A549 (cell line): ENCODE measurements around the gene CCPG1. TPM values are rescaled to one million over a fixed set of nuclear protein-coding genes. Genes with fewer than 3 reads are reported as not detected.
A peak's percentile ranks its signal among the peaks of the same experiment; 100 is the strongest.

Experiments used
- ATAC-seq, 2 experiments: fragments of 200-7000 bp in 1 of 2; fragments of >200 bp in 1 of 2; cut with Nextera tagmentation in 1 of 2; cut with Tn5 transposase in 1 of 2; 3 replicates each; pipeline versions ENCODE4 v1.8.0 to v1.9.1; 2018 to 2020; ENCODE audit warnings: mild to moderate bottlenecking in 1 of 2, moderate library complexity in 1 of 2
- CTCF ChIA-PET: fragments of 300-600 bp; sonication (Branson Sonifier 250); formaldehyde crosslinking; extraction: SDS; loops from one replicate; lab custom pipeline; 2021; ENCODE audit warnings: antibody characterized with exemption, inconsistent platforms; lab: Yijun Ruan, JAX
- POLR2A ChIA-PET: fragments of 350-600 bp; formaldehyde crosslinking; extraction: SDS; loops from one replicate; lab custom pipeline; 2021; ENCODE audit warnings: antibody characterized with exemption, inconsistent platforms; lab: Yijun Ruan, JAX
- DNase-seq, 2 experiments: peaks; one replicate each; pipeline versions ENCODE4 v3.0.0 to v3.0.0-alpha.2; 2011 to 2016; ENCODE audit warnings: low read depth in 1 of 2, low spot score in 1 of 2
- FAIRE-seq: peaks from 2 replicates; lab custom pipeline; 2011; peaks lifted over from hg19 to GRCh38; lab: Jason Lieb, UNC
- H3K27ac ChIP-seq, 2 experiments: fragments of >200 bp; sonication (Bioruptor Twin); formaldehyde crosslinking; 3 replicates each; pipeline ENCODE4 v1.5.1; 2016 to 2017
- H3K4me1 ChIP-seq: fragments of >200 bp; sonication (Bioruptor Twin); formaldehyde crosslinking; 3 replicates; pipeline ENCODE4 v1.6.1; 2016
- H3K4me2 ChIP-seq: fragments of >200 bp; sonication (Bioruptor Twin); formaldehyde crosslinking; 3 replicates; pipeline ENCODE4 v1.6.1; 2016
- H3K4me3 ChIP-seq: fragments of >200 bp; sonication (Bioruptor Twin); formaldehyde crosslinking; 3 replicates; pipeline ENCODE4 v1.5.1; 2016
- H3K9me3 ChIP-seq: fragments of >200 bp; sonication (Bioruptor Twin); formaldehyde crosslinking; 3 replicates; pipeline ENCODE4 v1.6.1; 2016
- BHLHE40 ChIP-seq: IDR thresholded peaks from 2 replicates; pipeline ENCODE4 v1.6.1; 2012; ENCODE audit warnings: low read depth, low read length, inconsistent platforms
- CEBPB ChIP-seq, 2 experiments: fragments of >200 bp in 1 of 2; sonication (Bioruptor Twin) in 1 of 2; formaldehyde crosslinking in 1 of 2; IDR thresholded peaks; 2 replicates each; pipeline ENCODE4 v1.6.1; 2012 to 2016
- CHD4 ChIP-seq: fragments of 200-600 bp; sonication (generic); IDR thresholded peaks from 2 replicates; pipeline ENCODE4 v1.6.1; 2016; ENCODE audit warnings: antibody characterized with exemption, mild to moderate bottlenecking, borderline replicate concordance
- E2F6 ChIP-seq: IDR thresholded peaks from 2 replicates; pipeline ENCODE4 v1.6.1; 2012; ENCODE audit warnings: low read depth, borderline replicate concordance
- ELK1 ChIP-seq: fragments of 150-350 bp; IDR thresholded peaks from 2 replicates; pipeline ENCODE4 v1.6.1; 2014; ENCODE audit warnings: low read depth, mild to moderate bottlenecking, low read length
- FOSB ChIP-seq: fragments of 250-450 bp; sonication (Bioruptor Pico); IDR thresholded peaks from 2 replicates; pipeline ENCODE4 v1.5.0; 2020; ENCODE audit warnings: mild to moderate bottlenecking, moderate library complexity
- FOSL2 ChIP-seq, 2 experiments: fragments of 450-650 bp in 1 of 2; fragments of >200 bp in 1 of 2; sonication (Bioruptor Twin) in 1 of 2; formaldehyde crosslinking; IDR thresholded peaks; 2 replicates each; pipeline versions ENCODE4 v1.5.0 to v1.6.1; 2016 to 2020; ENCODE audit warnings: mild to moderate bottlenecking in 1 of 2, moderate library complexity in 1 of 2
- HEYL ChIP-seq: fragments of 250-450 bp; sonication (Bioruptor Pico); IDR thresholded peaks from 2 replicates; pipeline ENCODE4 v1.8.0; 2021; ENCODE audit warnings: mild to moderate bottlenecking, moderate library complexity
- HMGXB4 ChIP-seq: fragments of 250-450 bp; sonication (Bioruptor Pico); IDR thresholded peaks from 2 replicates; pipeline ENCODE4 v1.5.0; 2021; ENCODE audit warnings: mild to moderate bottlenecking, moderate library complexity, borderline replicate concordance
- JUNB ChIP-seq: fragments of >200 bp; sonication (Bioruptor Twin); formaldehyde crosslinking; IDR thresholded peaks from 2 replicates; pipeline ENCODE4 v1.6.1; 2016
- MAZ ChIP-seq: fragments of 150-350 bp; IDR thresholded peaks from 2 replicates; pipeline ENCODE4 v1.6.1; 2014; ENCODE audit warnings: antibody characterized with exemption, low read depth, low read length, borderline replicate concordance
- MYC ChIP-seq: IDR thresholded peaks from 2 replicates; pipeline ENCODE4 v1.6.1; 2012; ENCODE audit warnings: mild to moderate bottlenecking, inconsistent platforms, low read length, improper control_type of control experiment, borderline replicate concordance
- NFE2L2 ChIP-seq: fragments of 150-350 bp; conservative IDR thresholded peaks from 2 replicates; pipeline ENCODE4 v1.6.1; 2014; ENCODE audit warnings: low read length
- PHF8 ChIP-seq: fragments of 200-600 bp; sonication (generic); IDR thresholded peaks from 2 replicates; pipeline ENCODE4 v1.6.1; 2016; ENCODE audit warnings: low read depth, mild to moderate bottlenecking, antibody characterized with exemption, moderate library complexity, borderline replicate concordance
- POLR2A ChIP-seq: IDR thresholded peaks from 2 replicates; pipeline ENCODE4 v1.6.1; 2012; ENCODE audit warnings: mild to moderate bottlenecking, low read length
- REST ChIP-seq: fragments of 200-600 bp; sonication (generic); IDR thresholded peaks from 2 replicates; pipeline ENCODE4 v1.6.1; 2016; ENCODE audit warnings: antibody characterized with exemption, mild to moderate bottlenecking, moderate library complexity
- RFX5 ChIP-seq: fragments of 450-650 bp; IDR thresholded peaks from 2 replicates; pipeline ENCODE4 v1.7.1; 2014; ENCODE audit warnings: antibody characterized with exemption, mild to moderate bottlenecking, moderate library complexity
- SMC3 ChIP-seq: fragments of >200 bp; sonication (Bioruptor Twin); formaldehyde crosslinking; IDR thresholded peaks from 3 replicates; pipeline ENCODE4 v1.6.1; 2018; ENCODE audit warnings: inconsistent platforms
- SREBF2 ChIP-seq: fragments of 450-650 bp; IDR thresholded peaks from 2 replicates; pipeline ENCODE4 v1.6.1; 2014; ENCODE audit warnings: mild to moderate bottlenecking, moderate library complexity
- TFCP2L1 ChIP-seq: fragments of 250-450 bp; sonication (Bioruptor Pico); IDR thresholded peaks from 2 replicates; pipeline ENCODE4 v1.5.0; 2021; ENCODE audit warnings: mild to moderate bottlenecking
- TP53 ChIP-seq: fragments of 250-450 bp; sonication (Bioruptor Pico); IDR thresholded peaks from 2 replicates; pipeline ENCODE4 v1.5.0; 2021; ENCODE audit warnings: mild to moderate bottlenecking, moderate library complexity
- ZSCAN20 ChIP-seq: fragments of 250-450 bp; sonication (Bioruptor Pico); IDR thresholded peaks from 2 replicates; pipeline ENCODE4 v1.8.0; 2022; ENCODE audit warnings: mild to moderate bottlenecking, moderate library complexity
- WGBS: methylation state at CpG from one replicate; pipeline ENCODE4 v1.1.6; 2017; ENCODE audit errors: missing lambda C conversion rate; 5-methylcytosine and 5-hydroxymethylcytosine counted together
- polyA plus RNA-seq, 4 experiments: library from polyadenylated mRNA; depleted of rRNA in 3 of 4; stranded (reverse); fragments of >200 nt; fragmentation: RNase III in 1 of 4; extraction: RNeasy Plus Mini Kit Qiagen cat#74134 plus additional on column Dnase treatment in 1 of 4; gene quantifications; 2 replicates in 3 of 4; 3 replicates in 1 of 4; pipeline ENCODE4 v1.2.3, GENCODE V29; 2011 to 2017
- TF ChIP-seq, protein P1 (sequence below): fragments of 450-650 bp; IDR thresholded peaks from 2 replicates; pipeline ENCODE4 v1.6.1; 2014; ENCODE audit warnings: antibody characterized with exemption

Gene CCPG1
- polyA plus RNA-seq, 2 of the 4 experiments (the other 2 are of a cell fraction), result 36.6 to 176 TPM

GRCh38 chr15:55344206-55344605 is 64.0 kb downstream of the CCPG1 start (continued):
- TF ChIP-seq TP53, result no peak

GRCh38 chr15:55343168-55343567 is 65.0 kb downstream of the CCPG1 start:
- WGBS, result 68% methylated on average over 2 of the region's 2 CpGs
- ATAC-seq (no peak), DNase-seq (no peak), FAIRE-seq (peak; percentile 67)
- H3K4me3 ChIP-seq, result no peak overlapping the region
- H3K4me1 ChIP-seq, result no peaks in the 10 kb centered on the region
- CTCF ChIA-PET, result interaction anchor here (1.3 kb wide), 1 partner anchor 92 kb away, joined by 3 read pairs; no protein-coding TSS in a partner anchor
- POLR2A ChIA-PET, result no interaction called here
- H3K27ac ChIP-seq, result no peak overlapping the region
- TF ChIP-seq ELK1 (no peak), E2F6 (no peak), HMGXB4 (CRISPR knock-in tag) (no peak)
- TF ChIP-seq, all 56 proteins: peak for 0
- H3K9me3 ChIP-seq, result no peaks in the 10 kb centered on the region
- no peak overlapping the region for H3K4me2 ChIP-seq

DNA sequence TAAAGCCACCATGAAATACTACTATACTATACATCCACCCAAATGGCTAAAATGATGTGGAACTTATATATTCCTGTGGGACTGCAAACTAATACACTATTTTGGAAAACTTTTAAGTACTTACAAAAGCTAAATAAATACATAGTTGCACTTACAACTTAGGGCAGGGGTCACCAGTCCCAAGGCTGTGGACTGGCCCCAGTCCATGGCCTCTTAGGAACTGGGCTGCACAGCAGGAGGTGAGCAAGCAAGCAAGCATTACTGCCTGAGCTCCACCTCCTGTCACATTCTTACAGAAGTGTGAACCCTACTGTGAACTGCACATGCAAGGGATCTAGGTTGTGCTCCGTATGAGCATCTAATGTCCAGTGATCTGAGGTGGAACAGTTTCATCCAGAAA is 71.0 kb downstream of the CCPG1 start:
- H3K4me2 ChIP-seq, result no peak overlapping the region
- no peak overlapping the region for H3K27ac ChIP-seq
- peaks cover 2% of the 10 kb centered on the region; the same call in 1 of the 3 replicates for H3K4me1 ChIP-seq
- ATAC-seq, result no peak
- ChIA-PET POLR2A (no interaction called here), CTCF (interaction anchor here (1.2 to 2.0 kb wide), 3 partner anchors 10 to 72 kb away, joined by 3 to 5 read pairs (median 3); partner anchors contain the start of genes CCPG1 and PIERCE2)
- WGBS, result 80% methylated on average over 1 of the region's 1 CpG
- FAIRE-seq, result no peak
- TF ChIP-seq SREBF2 (no peak), ZSCAN20 (CRISPR knock-in tag) (no peak)
- DNase-seq, result no peak
- H3K9me3 ChIP-seq, result no peaks in the 10 kb centered on the region
- no peak overlapping the region for H3K4me3 ChIP-seq

DNA sequence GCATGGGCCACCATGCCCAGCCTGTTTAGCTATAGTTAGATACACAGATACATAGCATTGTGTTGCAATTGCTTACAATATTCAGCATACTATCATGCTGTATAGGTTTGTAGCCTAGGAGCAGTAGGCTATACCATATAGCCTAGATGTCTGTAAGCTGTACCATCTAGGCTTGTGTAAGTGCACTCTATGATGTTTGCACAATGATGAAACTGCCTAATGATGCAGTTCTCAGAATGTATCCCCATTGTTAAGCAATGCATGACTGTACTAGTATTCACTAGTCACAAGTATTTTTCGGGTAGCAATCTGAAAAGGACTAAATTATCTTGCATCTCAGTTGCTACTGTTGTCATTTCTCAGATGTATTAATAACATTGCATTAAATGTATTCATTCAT is 73.2 kb downstream of the CCPG1 start:
- FAIRE-seq (peak; percentile 49), ATAC-seq (peak in 1 of 2 experiments; percentile 59; a peak in 2 of 6 replicates), DNase-seq (peak in 1 of 2 experiments; percentile 37)
- Histone ChIP-seq H3K4me3 (no peak overlapping the region), H3K4me1 (peaks cover 2% of the 10 kb centered on the region; the same call in 1 of the 3 replicates), H3K9me3 (no peaks in the 10 kb centered on the region), H3K27ac (no peak overlapping the region)
- WGBS, result 64% methylated on average over 1 of the region's 1 CpG
- TF ChIP-seq TFCP2L1 (no peak), SMC3 (no peak), FOSB (CRISPR knock-in tag) (no peak), CHD4 (no peak), FOSL2 (IDR thresholded peaks at IDR 0.05) (no peak), FOSL2 (CRISPR knock-in tag; IDR thresholded peaks at IDR 0.05) (peak; percentile 45; the same call in 1 of the 2 replicates), NFE2L2 (no peak), JUNB (no peak), POLR2A (no peak), BHLHE40 (no peak), MAZ (no peak), RFX5 (no peak), HEYL (CRISPR knock-in tag) (no peak), MYC (no peak), CEBPB (IDR thresholded peaks at IDR 0.05) (peak in 1 of 2 experiments; percentile 43; a peak in 1 of 4 replicates), PHF8 (no peak), REST (no peak)
- TF ChIP-seq, protein P1, sequence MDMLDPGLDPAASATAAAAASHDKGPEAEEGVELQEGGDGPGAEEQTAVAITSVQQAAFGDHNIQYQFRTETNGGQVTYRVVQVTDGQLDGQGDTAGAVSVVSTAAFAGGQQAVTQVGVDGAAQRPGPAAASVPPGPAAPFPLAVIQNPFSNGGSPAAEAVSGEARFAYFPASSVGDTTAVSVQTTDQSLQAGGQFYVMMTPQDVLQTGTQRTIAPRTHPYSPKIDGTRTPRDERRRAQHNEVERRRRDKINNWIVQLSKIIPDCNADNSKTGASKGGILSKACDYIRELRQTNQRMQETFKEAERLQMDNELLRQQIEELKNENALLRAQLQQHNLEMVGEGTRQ, result no peak
- TF ChIP-seq, all 56 proteins: peak for 2
- CTCF ChIA-PET, result interaction anchor here (1.2 to 2.1 kb wide), 3 partner anchors 16 to 73 kb away, joined by 3 to 6 read pairs (median 5); partner anchors contain the start of genes CCPG1, PIERCE2, PIGB and PIGBOS1
- H3K4me2 ChIP-seq, result no peak overlapping the region
- POLR2A ChIA-PET, result interaction anchor here (0.5 kb wide), 1 partner anchor 255 kb away, joined by 3 read pairs; no protein-coding TSS in a partner anchor
